HCT116 (cell line): Measurements from ENCODE around the gene APLN. TPM values are rescaled to one million over a fixed set of nuclear protein-coding genes. Genes with fewer than 3 reads are reported as not detected.

ENCODE experiments used
- ATAC-seq: fragments of 200-7000 bp; cut with Tn5 transposase; 2 replicates; pipeline ENCODE4 v1.9.1; 2020; ENCODE audit warnings: mild to moderate bottlenecking, moderate library complexity
- BruUV-seq: library from RNA; stranded (reverse); fragments of 400-500 nt; replicated peaks from 2 replicates; lab custom pipeline; 2021; lab: Mats Ljungman, UMichigan
- CTCF ChIA-PET: fragments of 300-600 bp; sonication (Branson Sonifier 250); formaldehyde crosslinking; loops from one replicate; lab custom pipeline; 2021; ENCODE audit warnings: antibody characterized with exemption; lab: Charles Lee
- POLR2A ChIA-PET: fragments of 300-600, 350-600 bp; sonication (Branson Sonifier 250); formaldehyde crosslinking; loops from one replicate; lab custom pipeline; 2021; ENCODE audit warnings: antibody characterized with exemption; lab: Charles Lee
- RAD21 ChIA-PET, 2 experiments: fragments of 300-600 bp; sonication (Branson Sonifier 250); formaldehyde crosslinking; loops; one replicate each; lab custom pipeline; 2023; ENCODE audit warnings: low total read pairs in 2 of 2; ENCODE audit not compliant: uncharacterized antibody in 2 of 2, unreplicated experiment in 2 of 2, low non-redundant PET in 1 of 2; lab: Charles Lee
- DNase-seq: peaks from one replicate; pipeline ENCODE4 v3.0.0-alpha.2; 2010; ENCODE audit warnings: low read depth, low spot score
- H2AFZ ChIP-seq: fragments of 200-600 bp; shearing (Covaris generic), sonication (generic); 2 replicates; pipeline ENCODE4 v1.6.1; 2017; ENCODE audit warnings: low read depth, mixed run types, mixed read lengths, antibody characterized with exemption, low read length; ENCODE audit not compliant: poor library complexity, severe bottlenecking
- H3K27ac ChIP-seq: 2 replicates; pipeline ENCODE4 v1.5.1; 2012; ENCODE audit warnings: low read depth, low read length
- H3K27me3 ChIP-seq: fragments of 200-600 bp; sonication (generic); 2 replicates; pipeline ENCODE4 v1.6.1; 2016; ENCODE audit warnings: mixed run types, low read length, mixed read lengths; ENCODE audit not compliant: insufficient read depth
- H3K36me3 ChIP-seq, 2 experiments: fragments of 200-500 bp in 1 of 2; fragments of 200-600 bp in 1 of 2; sonication (Bioruptor generic) in 1 of 2; sonication (generic) in 1 of 2; 2 replicates each; pipeline versions ENCODE4 v1.5.1 to v1.6.1; 2014 to 2016; ENCODE audit warnings: low read length in 2 of 2, inconsistent platforms in 1 of 2, mixed read lengths in 1 of 2, mixed run types in 1 of 2; ENCODE audit not compliant: insufficient read depth in 2 of 2, control insufficient read depth in 1 of 2
- H3K4me1 ChIP-seq, 2 experiments: fragments of 200-600 bp in 1 of 2; sonication (generic) in 1 of 2; 2 replicates each; pipeline versions ENCODE4 v1.5.1 to v1.6.1; 2012 to 2017; ENCODE audit warnings: low read length in 2 of 2, inconsistent platforms in 1 of 2, mild to moderate bottlenecking in 1 of 2, mixed read lengths in 1 of 2, mixed run types in 1 of 2, moderate library complexity in 1 of 2; ENCODE audit not compliant: insufficient read depth in 2 of 2, control insufficient read depth in 1 of 2
- H3K4me2 ChIP-seq: fragments of 200-600 bp; sonication (generic); 2 replicates; pipeline ENCODE4 v1.6.1; 2017; ENCODE audit warnings: mixed run types, low read length, mixed read lengths
- H3K4me3 ChIP-seq, 2 experiments: fragments of 200-600 bp in 1 of 2; sonication (generic) in 1 of 2; replicated peaks in 1 of 2; 2 replicates each; pipeline ENCODE4 v1.5.1; 2011 to 2016; ENCODE audit warnings: low read length in 2 of 2, control low read depth in 1 of 2, low read depth in 1 of 2, mild to moderate bottlenecking in 1 of 2, mixed read lengths in 1 of 2, mixed run types in 1 of 2
- H3K79me2 ChIP-seq: fragments of 200-600 bp; sonication (generic); 2 replicates; pipeline ENCODE4 v1.6.1; 2017; ENCODE audit warnings: mild to moderate bottlenecking, mixed run types, low read length, moderate library complexity, mixed read lengths; ENCODE audit not compliant: insufficient read depth
- H3K9ac ChIP-seq: fragments of 200-600 bp; sonication (generic); 2 replicates; pipeline ENCODE4 v1.6.1; 2016; ENCODE audit warnings: low read length, mixed read lengths
- H3K9me2 ChIP-seq: fragments of 200-600 bp; sonication (generic), shearing (Covaris generic); 2 replicates; pipeline ENCODE4 v1.6.1; 2017; ENCODE audit warnings: mixed run types, mild to moderate bottlenecking, moderate library complexity; ENCODE audit not compliant: insufficient read depth
- H3K9me3 ChIP-seq, 2 experiments: fragments of 200-500 bp in 1 of 2; fragments of 200-600 bp in 1 of 2; sonication (Bioruptor generic) in 1 of 2; sonication (generic) in 1 of 2; 2 replicates each; pipeline ENCODE4 v1.6.1; 2014 to 2017; ENCODE audit warnings: low read length in 2 of 2, mixed read lengths in 2 of 2, inconsistent platforms in 1 of 2, low read depth in 1 of 2, mild to moderate bottlenecking in 1 of 2, mixed run types in 1 of 2, moderate library complexity in 1 of 2; ENCODE audit not compliant: control insufficient read depth in 1 of 2, insufficient read depth in 1 of 2
- H4K20me1 ChIP-seq: fragments of 200-600 bp; sonication (generic), shearing (Covaris generic); 2 replicates; pipeline ENCODE4 v1.6.1; 2017; ENCODE audit warnings: mixed run types, mild to moderate bottlenecking, moderate library complexity; ENCODE audit not compliant: insufficient read depth
- ATF3 ChIP-seq: IDR thresholded peaks from 2 replicates; pipeline ENCODE4 v1.6.1; 2012
- EGR1 ChIP-seq: IDR thresholded peaks from 2 replicates; pipeline ENCODE4 v1.6.1; 2012; ENCODE audit warnings: low read depth
- ELF1 ChIP-seq: IDR thresholded peaks from 2 replicates; pipeline ENCODE4 v1.6.1; 2012; ENCODE audit warnings: low read depth, borderline replicate concordance
- EZH2phosphoT487 ChIP-seq: fragments of 200-600 bp; IDR thresholded peaks from 2 replicates; pipeline ENCODE4 v1.6.1; 2018; ENCODE audit warnings: antibody characterized with exemption, borderline replicate concordance
- FOSL1 ChIP-seq: IDR thresholded peaks from 2 replicates; pipeline ENCODE4 v1.6.1; 2012; ENCODE audit warnings: low read depth
- POLR2A ChIP-seq: IDR thresholded peaks from 2 replicates; pipeline ENCODE4 v1.7.0; 2011; ENCODE audit warnings: borderline replicate concordance; ENCODE audit not compliant: insufficient read depth, insufficient read length; ENCODE audit errors: extremely low read depth
- POLR2AphosphoS5 ChIP-seq: IDR thresholded peaks from 2 replicates; pipeline ENCODE4 v1.6.1; 2011; ENCODE audit warnings: mild to moderate bottlenecking, low read depth, low read length, moderate library complexity
- RAD21 ChIP-seq: IDR thresholded peaks from 2 replicates; pipeline ENCODE4 v1.6.1; 2012; ENCODE audit warnings: low read depth, mild to moderate bottlenecking
- SIN3A ChIP-seq: IDR thresholded peaks from 2 replicates; pipeline ENCODE4 v1.6.1; 2012; ENCODE audit warnings: low read depth
- SP1 ChIP-seq: IDR thresholded peaks from 2 replicates; pipeline ENCODE4 v1.6.1; 2012; ENCODE audit warnings: low read depth
- SRF ChIP-seq: IDR thresholded peaks from 2 replicates; pipeline ENCODE4 v1.6.1; 2012; ENCODE audit warnings: low read depth
- ZBTB33 ChIP-seq: IDR thresholded peaks from 2 replicates; pipeline ENCODE4 v1.6.1; 2011; ENCODE audit warnings: mild to moderate bottlenecking, low read length, moderate library complexity; ENCODE audit not compliant: insufficient replicate concordance; ENCODE audit errors: extremely low read depth
- ZFX ChIP-seq: fragments of 450-650 bp; IDR thresholded peaks from 2 replicates; pipeline ENCODE4 v1.6.1; 2017
- intact Hi-C: fragments of 100-400 bp; cut with micrococcal nuclease; formaldehyde crosslinking; loops from 2 replicates; pipeline ENCODE4 v1.10.0; 2022
- total RNA-seq: library from RNA; stranded (reverse); gene quantifications from one replicate; pipeline ENCODE4 v1.2.1, GENCODE V29; 2021; ENCODE audit not compliant: unreplicated experiment
- TF ChIP-seq, protein P1 (sequence below): IDR thresholded peaks from 2 replicates; pipeline ENCODE4 v1.6.1; 2012

Gene APLN
- total RNA-seq, 1 experiment from 2014 or later: 0.22 TPM

GRCh38 chrX:129686422-129686948, 31.7 kb upstream of the APLN start:
- no peak overlapping the region for H3K27ac ChIP-seq
- no peak for TF ChIP-seq ELF1
- TF ChIP-seq POLR2A: no peak
- TF ChIP-seq ZBTB33: no peak
- no peak for TF ChIP-seq ZFX
- no peak for TF ChIP-seq ATF3
- TF ChIP-seq, protein P1, sequence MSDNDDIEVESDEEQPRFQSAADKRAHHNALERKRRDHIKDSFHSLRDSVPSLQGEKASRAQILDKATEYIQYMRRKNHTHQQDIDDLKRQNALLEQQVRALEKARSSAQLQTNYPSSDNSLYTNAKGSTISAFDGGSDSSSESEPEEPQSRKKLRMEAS: no peak
- no peak for TF ChIP-seq FOSL1
- no peak for TF ChIP-seq SRF
- TF ChIP-seq EGR1: no peak
- no peak for TF ChIP-seq EZH2phosphoT487
- no peak for TF ChIP-seq SIN3A
- TF ChIP-seq POLR2AphosphoS5: no peak
- TF ChIP-seq RAD21: no peak
- no peak for TF ChIP-seq SP1
- ChIA-PET RAD21 (no interaction called here), POLR2A (no interaction called here), CTCF (no interaction called here)
- H3K4me1 ChIP-seq: no peaks in the 10 kb centered on the region
- intact Hi-C loops: no loop called here
- H4K20me1 ChIP-seq: no peaks in the 10 kb centered on the region
- BruUV-seq: no TSS peak
- ATAC-seq (no peak), DNase-seq (no peak)
- no peak overlapping the region for H3K9ac ChIP-seq
- H3K27me3 ChIP-seq: no peaks in the 10 kb centered on the region
- no peaks in the 10 kb centered on the region for H3K79me2 ChIP-seq
- H3K36me3 ChIP-seq: no peaks in the 10 kb centered on the region
- no peak overlapping the region for H3K4me2 ChIP-seq
- H3K9me3 ChIP-seq: no peaks in the 10 kb centered on the region
- H3K4me3 ChIP-seq: no peak overlapping the region
- no peaks in the 10 kb centered on the region for H3K9me2 ChIP-seq
- H2AFZ ChIP-seq: no peak overlapping the region
